HepG2 (cell line): Measurements from ENCODE around the gene LSMEM2. TPM values are rescaled to one million over a fixed set of nuclear protein-coding genes. Genes with fewer than 3 reads are reported as not detected.

Experiments
- BORCS8-MEF2B ChIP-seq: sonication (generic); formaldehyde crosslinking; IDR thresholded peaks from 2 replicates; pipeline ENCODE4 v1.8.0; 2022; ENCODE audit warnings: mild to moderate bottlenecking, missing genetic modification reagents
- HBP1 ChIP-seq: IDR thresholded peaks from 2 replicates; pipeline ENCODE4 v1.6.1; 2016; ENCODE audit warnings: low read depth, control low read depth
- HNRNPK ChIP-seq: fragments of 200-400 bp; formaldehyde crosslinking; IDR thresholded peaks from 2 replicates; pipeline ENCODE4 v1.6.1; 2018; ENCODE audit warnings: low read length, low read depth, moderate library complexity, mild to moderate bottlenecking; ENCODE audit not compliant: poor library complexity, severe bottlenecking
- MEIS1 ChIP-seq: sonication (generic); formaldehyde crosslinking; IDR thresholded peaks from 2 replicates; pipeline ENCODE4 v1.9.0; 2021; ENCODE audit warnings: mild to moderate bottlenecking, missing genetic modification reagents, moderate library complexity, borderline replicate concordance
- NR2F1 ChIP-seq, 2 experiments: fragments of 450-650 bp in 1 of 2; formaldehyde crosslinking in 1 of 2; IDR thresholded peaks; 2 replicates each; pipeline versions ENCODE4 v1.5.0 to v1.6.1; 2016 to 2020; ENCODE audit warnings: mild to moderate bottlenecking in 1 of 2, missing compliant biosample characterization in 1 of 2, missing genetic modification reagents in 1 of 2, moderate library complexity in 1 of 2
- SKI ChIP-seq: fragments of 450-650 bp; IDR thresholded peaks from one replicate; pipeline ENCODE4 v1.6.1; 2018; ENCODE audit warnings: mild to moderate bottlenecking; ENCODE audit not compliant: partially characterized antibody
- SP1 ChIP-seq, 2 experiments: fragments of 450-650 bp in 1 of 2; sonication (generic) in 1 of 2; formaldehyde crosslinking in 1 of 2; IDR thresholded peaks; 2 replicates each; pipeline versions ENCODE4 v1.4.0 to v1.6.1; 2016 to 2020; ENCODE audit warnings: missing genetic modification reagents in 1 of 2
- STAT5B ChIP-seq: sonication (generic); formaldehyde crosslinking; IDR thresholded peaks from 2 replicates; pipeline ENCODE4 v1.4.0; 2020; ENCODE audit warnings: missing genetic modification reagents
- TBL1XR1 ChIP-seq: fragments of 150-350 bp; IDR thresholded peaks from 2 replicates; pipeline ENCODE4 v1.6.1; 2014; ENCODE audit warnings: borderline replicate concordance, low read length; ENCODE audit not compliant: partially characterized antibody
- UBTF ChIP-seq: sonication (generic); formaldehyde crosslinking; IDR thresholded peaks from 2 replicates; pipeline ENCODE4 v1.4.0; 2020; ENCODE audit warnings: mild to moderate bottlenecking, missing genetic modification reagents
- ZBTB3 ChIP-seq: sonication (generic); formaldehyde crosslinking; IDR thresholded peaks from 2 replicates; pipeline ENCODE4 v1.4.0; 2020; ENCODE audit warnings: low read depth, mild to moderate bottlenecking, moderate library complexity, missing genetic modification reagents, borderline replicate concordance
- ZBTB33 ChIP-seq: sonication (generic); formaldehyde crosslinking; IDR thresholded peaks from 2 replicates; pipeline ENCODE4 v1.4.0; 2020; ENCODE audit warnings: missing genetic modification reagents
- ZNF256 ChIP-seq: sonication (generic); formaldehyde crosslinking; conservative IDR thresholded peaks from 2 replicates; pipeline ENCODE4 v1.4.0; 2020; ENCODE audit warnings: missing genetic modification reagents
- ZNF276 ChIP-seq: sonication (generic); formaldehyde crosslinking; IDR thresholded peaks from 2 replicates; pipeline ENCODE4 v1.4.0; 2020; ENCODE audit warnings: mild to moderate bottlenecking, low read depth, missing genetic modification reagents
- ZNF512B ChIP-seq: sonication (generic); formaldehyde crosslinking; IDR thresholded peaks from 2 replicates; pipeline ENCODE4 v1.5.1; 2020; ENCODE audit warnings: missing genetic modification reagents, mild to moderate bottlenecking, borderline replicate concordance
- ZSCAN30 ChIP-seq: sonication (generic); formaldehyde crosslinking; IDR thresholded peaks from 2 replicates; pipeline ENCODE4 v1.5.0; 2020; ENCODE audit warnings: mild to moderate bottlenecking, missing genetic modification reagents
- polyA plus RNA-seq, 8 experiments: library from polyadenylated mRNA; depleted of rRNA in 3 of 8; stranded (reverse) in 7 of 8; unstranded in 1 of 8; fragments of >200 nt; fragmentation: Illumina TruSeq in 4 of 8; extraction: Trizol in 4 of 8; gene quantifications; 2 replicates each; pipeline versions ENCODE4 v1.2.1 to v1.2.3, GENCODE V29; 2011 to 2016; ENCODE audit warnings: low read depth in 4 of 8, missing spikeins in 1 of 8, mixed read lengths in 1 of 8; ENCODE audit not compliant: insufficient read depth in 1 of 8
- total RNA-seq, 5 experiments: library from RNA; depleted of rRNA; stranded (reverse); fragments of >200 nt; fragmentation: Illumina TruSeq; extraction: Trizol; gene quantifications; 2 replicates each; pipeline ENCODE4 v1.2.3, GENCODE V29; 2016; ENCODE audit warnings: low read depth in 1 of 5

LSMEM2 gene
- total and polyA plus RNA-seq, 2 of the 13 experiments (the other 11 are each of a cell fraction or from before 2014, with no cell fraction given): 0.07 to 0.41 TPM

GRCh38 chr3:50268703-50269451 lies 10.0 kb upstream of the LSMEM2 start, which contains the start of gene SEMA3B (continued):
- no peak for TF ChIP-seq HBP1 (CRISPR knock-in tag)
- no peak for TF ChIP-seq SP1 (IDR thresholded peaks at IDR 0.05)
- no peak for TF ChIP-seq SP1 (CRISPR knock-in tag; IDR thresholded peaks at IDR 0.05)
- TF ChIP-seq ZNF276 (CRISPR knock-in tag): no peak
- TF ChIP-seq ZSCAN30 (CRISPR knock-in tag): no peak
- no peak for TF ChIP-seq ZNF256 (CRISPR knock-in tag)
- no peak for TF ChIP-seq ZBTB33 (CRISPR knock-in tag)
- TF ChIP-seq MEIS1 (CRISPR knock-in tag): no peak
- TF ChIP-seq UBTF (CRISPR knock-in tag): peak; percentile 38; the same call in 1 of the 2 replicates
- no peak for TF ChIP-seq TBL1XR1
- TF ChIP-seq SKI: peak; percentile 22
- no peak for TF ChIP-seq HNRNPK
- TF ChIP-seq STAT5B (CRISPR knock-in tag): no peak
- no peak for TF ChIP-seq ZNF512B (CRISPR knock-in tag)
- TF ChIP-seq NR2F1 (CRISPR knock-in tag; IDR thresholded peaks at IDR 0.05): no peak
- TF ChIP-seq BORCS8-MEF2B (CRISPR knock-in tag): no peak; the same call in 1 of the 2 replicates
- no peak for TF ChIP-seq ZBTB3 (CRISPR knock-in tag)
